HG03280 (cell line): ENCODE results near the gene LATS2.

Experiments used
- ATAC-seq: cut with Tn5 transposase; IDR thresholded peaks from one replicate; pipeline ENCODE4 v1.9.1; 2021; ENCODE audit warnings: mild to moderate bottlenecking, moderate library complexity; ENCODE audit not compliant: unreplicated experiment

The LATS2 gene

GRCh38 chr13:20995245-20995838, 66.0 kb downstream of the LATS2 start:
- ATAC-seq: no peak

GRCh38 chr13:20994441-20994821, 67.0 kb downstream of the LATS2 start:
- ATAC-seq: no peak

DNA sequence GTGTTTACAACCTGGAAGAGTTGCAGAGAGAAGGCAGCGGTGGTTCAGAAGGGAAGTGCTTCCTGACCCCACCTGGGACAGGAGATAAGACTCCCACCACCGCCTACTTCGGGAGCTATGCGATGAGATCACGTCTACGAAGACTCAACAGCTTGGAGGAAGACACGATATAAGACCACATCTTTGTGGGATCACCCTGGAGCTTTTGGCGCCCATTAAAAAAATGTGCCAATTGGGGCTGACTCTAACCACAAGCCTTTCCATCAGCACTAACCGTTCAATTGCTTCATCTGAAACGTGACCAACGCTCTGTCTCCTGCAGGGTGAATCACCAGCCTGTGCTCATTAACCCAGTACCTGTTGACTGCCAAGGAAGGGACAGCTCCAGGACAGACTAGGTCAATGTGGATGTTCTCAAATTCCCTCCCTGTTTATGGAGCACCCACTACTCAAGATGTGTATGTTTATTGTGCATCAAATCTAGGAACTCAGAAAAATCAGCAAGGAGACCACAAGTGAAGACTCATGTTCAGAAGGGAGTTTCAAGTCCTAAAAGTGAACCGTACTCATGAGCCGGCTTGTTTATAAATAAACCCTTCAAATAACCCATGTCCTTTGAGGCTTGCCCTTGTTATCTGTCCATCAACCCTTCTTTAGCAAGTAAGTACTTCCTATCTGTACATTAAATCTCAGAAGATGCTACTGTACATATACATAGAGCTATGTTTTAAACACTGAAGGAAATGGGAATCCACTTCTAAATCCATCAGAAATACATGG, 67.5 kb downstream of the LATS2 start:
- no peak for ATAC-seq

DNA sequence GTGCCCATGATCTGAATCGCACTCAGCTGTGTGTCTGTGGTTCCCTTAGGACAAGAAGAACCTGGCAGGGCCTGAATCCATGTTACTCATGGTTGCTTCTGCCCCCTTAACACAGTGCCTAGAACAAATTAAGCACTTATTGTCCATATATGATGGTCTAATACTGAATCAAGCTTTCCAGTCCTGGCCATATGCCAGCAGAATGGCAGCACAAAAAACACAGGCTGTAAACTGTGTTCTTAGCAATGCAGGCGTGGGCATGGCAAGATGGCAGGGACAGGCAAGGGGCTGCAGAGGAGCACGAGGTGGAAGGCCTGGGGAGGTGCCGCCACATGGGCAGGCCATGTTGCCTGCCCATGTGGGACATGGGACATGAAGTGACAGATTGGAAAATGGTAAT, 68.2 kb downstream of the LATS2 start:
- ATAC-seq: no peak

DNA sequence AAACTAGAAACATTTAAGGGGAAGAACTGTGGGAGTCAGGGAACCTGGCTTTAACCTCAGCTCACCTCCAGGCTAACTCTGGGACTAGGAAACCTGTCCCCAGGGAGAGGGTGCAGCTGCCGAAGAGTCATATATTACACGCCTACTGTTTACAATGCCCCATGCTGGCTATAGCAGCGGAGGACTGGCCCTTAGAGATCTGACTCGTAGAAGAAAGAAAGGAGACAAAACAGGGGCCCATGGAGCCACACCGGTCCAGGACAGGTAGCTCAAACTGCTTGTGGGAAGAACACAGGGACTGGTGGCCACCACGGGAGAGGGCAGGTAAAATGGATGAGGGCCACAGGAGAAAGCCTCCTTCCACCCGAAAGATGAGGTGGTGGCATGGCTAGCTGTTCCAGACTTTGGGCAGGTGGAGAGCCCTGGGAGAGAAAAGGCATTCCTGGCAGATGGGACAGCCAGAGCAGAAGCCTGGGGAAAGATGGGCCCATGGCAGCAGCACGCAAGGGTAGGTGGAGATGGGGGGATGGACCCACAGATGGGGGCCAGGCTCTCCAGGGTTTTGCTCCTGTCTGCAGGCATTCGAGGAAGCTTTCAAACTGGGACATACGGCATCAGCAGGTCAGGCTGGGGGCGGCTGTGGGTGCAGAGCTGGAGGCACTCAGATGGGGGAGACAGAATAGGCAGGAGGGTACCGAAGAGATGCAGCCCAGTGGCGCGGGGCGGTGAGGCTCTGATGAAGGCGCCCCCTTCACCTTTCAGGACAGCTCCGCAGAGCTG, 69.5 kb downstream of the LATS2 start:
- no peak for ATAC-seq

DNA sequence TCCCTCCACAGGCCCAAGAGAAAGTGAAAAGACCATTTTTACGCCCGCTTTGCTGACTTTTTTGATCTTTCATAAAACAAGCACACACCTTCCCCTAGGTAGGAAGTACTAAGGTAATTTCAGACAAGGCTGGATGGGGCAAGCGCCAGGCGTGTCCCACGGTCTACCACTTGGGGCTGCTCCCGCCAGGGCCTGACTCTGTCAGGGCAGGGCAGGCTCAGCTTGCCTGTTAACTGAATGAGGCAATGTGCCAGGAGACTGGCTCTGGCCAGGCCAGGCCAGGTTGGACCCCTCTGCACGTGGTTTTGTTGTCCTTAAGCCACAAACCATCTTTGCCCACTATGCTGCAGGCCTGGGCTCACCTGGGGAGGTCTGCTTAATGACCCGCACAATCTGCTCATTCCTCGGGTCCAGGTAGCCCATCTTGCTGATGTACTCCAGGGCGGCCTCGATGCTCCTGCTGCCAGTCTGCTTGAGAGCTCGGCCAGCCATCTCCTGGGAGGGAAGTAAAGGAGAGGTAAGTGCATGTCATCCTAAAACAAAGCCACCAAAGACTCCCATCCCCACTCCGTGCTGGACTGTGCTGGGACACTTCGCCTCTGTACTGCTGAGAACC, 70.4 kb downstream of the LATS2 start:
- no peak for ATAC-seq

DNA sequence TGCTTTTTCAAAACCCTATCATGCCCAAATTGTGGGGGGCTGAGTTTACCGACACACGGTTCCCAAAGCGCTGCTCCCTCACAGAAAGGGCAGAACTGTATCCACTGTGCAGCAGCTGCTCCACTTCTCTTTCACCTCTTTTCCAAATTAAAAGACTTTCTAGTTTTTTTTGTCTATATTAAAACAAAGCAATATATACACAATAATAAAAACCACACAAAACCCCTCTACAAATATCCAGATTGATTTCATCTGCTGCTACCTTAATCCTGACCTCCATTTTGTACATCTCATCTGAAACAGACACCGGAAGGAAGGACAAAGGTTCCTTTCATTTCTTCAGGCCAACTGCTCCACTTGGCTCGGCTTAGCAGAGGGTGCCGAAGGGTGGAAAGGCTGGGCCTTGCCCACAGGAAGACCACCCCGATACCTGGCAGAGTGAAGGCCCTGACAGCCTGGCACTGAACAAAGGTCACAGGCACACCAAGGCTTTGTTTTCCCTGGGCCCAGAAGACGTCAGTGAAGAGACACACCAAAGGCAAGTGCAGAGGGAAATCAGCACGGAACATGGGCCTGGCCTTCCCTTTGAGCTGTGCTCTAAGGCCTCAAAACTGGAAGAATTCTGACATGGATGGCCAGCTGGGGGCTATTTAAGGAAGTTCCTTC, 71.6 kb downstream of the LATS2 start:
- ATAC-seq: no peak

- no peak for ATAC-seq
These were observed 72.3 kb downstream of the LATS2 start for GRCh38 chr13:20988909-20989655.

DNA sequence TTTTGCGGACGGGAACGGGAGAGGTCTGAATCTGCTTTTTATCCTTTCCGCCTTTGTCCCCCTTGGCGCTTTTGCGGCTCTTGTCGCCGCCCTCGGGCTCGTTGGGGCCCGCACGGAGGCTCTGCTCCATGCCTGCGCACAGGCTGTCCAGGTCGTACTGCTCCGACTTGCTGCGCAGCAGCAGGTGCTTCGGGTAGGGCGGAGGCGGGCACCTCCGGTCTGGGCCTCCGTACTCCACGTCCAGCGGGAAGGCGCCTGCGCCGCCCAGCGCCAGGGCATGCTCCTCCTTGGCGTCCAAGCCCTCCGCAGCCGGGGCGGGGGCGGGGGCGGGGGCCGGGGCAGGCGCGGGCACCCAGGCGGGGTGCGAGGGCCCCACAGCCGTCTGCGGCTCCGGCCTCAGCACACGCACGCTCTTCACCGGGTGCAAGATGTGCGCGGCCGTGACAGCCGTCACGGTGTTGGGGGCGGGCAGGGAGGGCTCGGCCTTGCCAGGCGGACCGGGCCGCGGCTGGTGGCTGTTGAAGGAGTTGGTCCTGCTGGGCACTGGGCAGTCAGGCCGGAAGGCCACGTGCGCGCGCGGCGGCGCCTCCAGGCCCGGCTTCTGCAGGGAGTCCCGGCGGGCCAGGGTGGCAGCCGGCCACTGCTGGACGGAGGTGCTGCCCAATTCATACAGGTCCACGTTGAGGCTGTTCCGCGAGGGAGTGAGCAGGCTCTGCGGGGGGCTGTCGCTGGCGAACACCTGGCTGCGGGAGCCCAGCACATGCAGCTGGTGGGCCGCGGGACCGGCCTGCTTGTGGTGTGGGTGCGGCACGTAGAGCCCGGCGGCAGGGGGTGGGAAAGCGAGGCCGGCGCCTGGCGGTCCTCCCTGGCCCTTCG, 73.1 kb downstream of the LATS2 start:
- ATAC-seq: no peak

DNA sequence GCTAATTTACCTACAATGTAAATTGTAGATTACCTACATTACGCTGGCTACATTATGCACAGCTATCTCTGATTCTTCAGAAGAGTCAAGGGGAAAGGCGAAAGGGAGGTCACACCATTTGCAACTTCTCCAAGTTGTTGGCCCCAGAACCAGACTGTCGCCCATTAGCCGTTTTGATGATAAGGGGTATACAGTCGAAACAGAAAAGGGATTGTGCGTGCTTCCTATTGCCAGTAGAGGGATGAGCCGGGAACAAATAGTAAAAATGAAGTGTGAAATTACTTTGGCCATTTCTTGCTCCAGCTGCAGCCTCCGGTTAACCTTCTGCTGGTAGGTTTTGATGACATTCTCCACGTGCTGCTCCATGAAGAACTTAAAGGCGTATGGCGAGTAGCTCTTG, 73.8 kb downstream of the LATS2 start:
- no peak for ATAC-seq

DNA sequence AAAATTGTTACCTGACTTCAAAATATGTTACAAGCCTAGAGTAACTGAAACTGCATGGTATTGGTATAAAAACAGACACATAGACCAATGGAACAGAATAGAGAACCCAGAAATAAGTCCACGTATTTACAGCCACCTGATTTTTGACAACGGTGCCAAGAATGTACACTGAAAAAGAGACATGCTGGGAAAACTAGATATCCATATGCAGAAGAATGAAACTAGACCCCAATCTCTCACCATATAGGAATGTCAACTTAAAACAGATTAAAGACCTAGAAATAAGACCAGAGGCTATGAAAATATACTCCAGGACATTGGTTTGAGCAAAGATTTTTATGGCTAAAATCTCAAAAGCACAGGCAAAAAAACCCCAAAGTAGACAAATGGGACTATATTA, 76.5 kb downstream of the LATS2 start:
- ATAC-seq: no peak

- ATAC-seq: no peak
These were observed 78.0 kb downstream of the LATS2 start for GRCh38 chr13:20983386-20983785.

DNA sequence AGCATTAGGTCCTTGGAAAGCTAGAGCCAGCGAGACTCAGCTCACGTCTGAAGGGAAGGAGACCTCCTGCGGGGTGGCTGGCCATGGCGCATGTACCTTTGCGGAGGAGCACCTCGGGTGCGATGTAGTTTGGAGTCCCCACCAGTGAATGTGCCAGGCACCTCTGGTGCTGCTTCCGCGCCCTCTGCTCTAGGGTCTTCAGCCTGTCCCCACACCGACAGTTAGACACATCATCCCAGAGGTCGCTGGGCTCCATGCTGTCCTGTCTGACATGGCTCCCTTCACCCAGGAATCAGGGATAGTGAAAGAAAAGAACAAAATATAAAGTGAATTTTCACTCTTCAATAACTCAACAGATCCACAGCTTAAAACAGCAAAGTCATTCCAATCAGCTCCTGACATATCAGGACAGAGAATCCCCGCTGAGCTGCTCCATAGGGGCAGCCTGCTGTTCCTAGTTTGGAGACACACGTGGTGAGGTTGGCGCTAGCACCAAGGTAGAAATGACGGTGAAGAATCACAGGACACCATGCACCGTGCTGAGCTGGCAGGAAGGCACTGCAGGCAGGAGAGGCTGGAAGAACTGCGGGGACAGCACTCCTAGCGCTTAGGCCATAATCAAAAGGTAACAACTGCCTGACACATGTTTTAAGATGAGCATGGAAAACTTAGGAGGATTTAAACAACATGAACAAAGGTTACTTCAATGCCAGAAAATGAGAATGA, 79.9 kb downstream of the LATS2 start:
- ATAC-seq: no peak

GRCh38 chr13:20980899-20981298, 80.5 kb downstream of the LATS2 start:
- ATAC-seq: no peak

GRCh38 chr13:20980430-20980829, 81.0 kb downstream of the LATS2 start:
- ATAC-seq: no peak

GRCh38 chr13:20977394-20977793, 84.0 kb downstream of the LATS2 start:
- no peak for ATAC-seq

GRCh38 chr13:20974981-20975585, 86.3 kb downstream of the LATS2 start:
- no peak for ATAC-seq

- ATAC-seq: no peak
These were observed 87.4 kb downstream of the LATS2 start for GRCh38 chr13:20973886-20974425.
